GM19463 (cell line): ENCODE data around the gene AXIN2.
"Not testable (repeated sequence)": the region's sequence is repeated elsewhere in the genome, so short reads cannot be mapped to it uniquely, and the experiment has no call there.

ENCODE experiments used
- ATAC-seq: cut with Tn5 transposase; IDR thresholded peaks from one replicate; pipeline ENCODE4 v1.9.1; 2021; ENCODE audit warnings: mild to moderate bottlenecking, moderate library complexity; ENCODE audit not compliant: unreplicated experiment

The AXIN2 gene

GRCh38 chr17:65485388-65486299, 75.8 kb downstream of the AXIN2 start:
- no peak for ATAC-seq

DNA sequence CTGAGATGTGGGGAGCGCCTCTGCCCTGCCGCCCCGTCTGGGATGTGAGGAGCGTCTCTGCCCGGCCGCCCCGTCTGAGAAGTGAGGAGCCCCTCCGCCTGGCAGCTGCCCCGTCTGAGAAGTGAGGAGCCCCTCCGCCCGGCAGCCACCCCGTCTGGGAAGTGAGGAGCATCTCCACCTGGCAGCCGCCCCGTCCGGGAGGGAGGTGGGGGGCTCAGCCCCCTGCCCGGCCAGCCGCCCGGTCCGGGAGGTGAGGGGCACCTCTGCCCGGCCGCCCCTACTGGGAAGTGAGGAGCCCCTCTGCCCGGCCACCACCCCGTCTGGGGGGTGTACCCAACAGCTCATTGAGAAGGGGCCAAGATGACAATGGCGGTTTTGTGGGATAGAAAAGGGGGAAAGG, 77.0 kb downstream of the AXIN2 start:
- ATAC-seq, result not testable (repeated sequence)

GRCh38 chr17:65483438-65483837, 78.0 kb downstream of the AXIN2 start:
- no peak for ATAC-seq

DNA sequence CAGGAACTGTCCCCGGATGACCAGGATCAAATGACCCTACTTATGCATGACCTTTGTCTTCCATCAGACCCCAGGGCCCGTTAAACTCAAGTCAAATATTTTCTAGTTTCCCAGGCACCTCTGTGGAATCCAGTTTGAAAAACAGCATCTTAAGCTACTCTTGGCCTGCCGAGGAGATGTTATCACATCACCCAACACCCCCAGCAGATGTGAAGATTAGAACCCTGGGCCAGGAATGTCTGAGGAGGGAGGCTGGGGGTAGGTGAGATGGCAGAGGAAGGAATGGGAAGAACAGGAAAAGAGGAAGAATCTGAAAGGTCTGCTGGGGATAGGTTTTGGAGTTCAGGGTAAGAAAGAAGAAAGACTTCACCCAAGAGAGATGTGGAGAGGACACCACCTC, 79.2 kb downstream of the AXIN2 start:
- ATAC-seq, result no peak

DNA sequence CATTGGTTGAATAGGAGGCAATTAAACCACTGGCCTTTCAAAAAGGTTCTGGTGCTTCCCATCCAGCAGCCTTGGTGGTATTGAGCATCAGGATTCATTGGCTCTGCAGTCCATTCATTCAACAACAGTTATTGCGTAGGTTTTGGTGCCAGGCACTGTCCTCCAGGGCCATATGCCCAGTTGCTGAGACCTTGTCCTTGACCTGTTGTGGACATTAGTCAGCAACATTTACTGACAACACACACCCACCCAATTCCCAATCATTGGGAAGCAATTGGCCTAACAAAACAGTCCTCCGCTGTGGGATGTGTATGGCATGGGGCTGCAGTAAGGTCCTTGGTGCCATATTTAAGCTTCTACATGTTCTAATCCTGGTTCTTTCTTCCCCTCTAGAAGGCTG, 82.2 kb downstream of the AXIN2 start:
- no peak for ATAC-seq
